Measurements from ENCODE around the gene TLCD3B. TPM values are rescaled to one million over a fixed set of nuclear protein-coding genes. Genes with fewer than 3 reads are reported as not detected.
"Not testable (repeated sequence)": the region's sequence is repeated elsewhere in the genome, so short reads cannot be mapped to it uniquely, and the experiment has no call there.

Gene TLCD3B
- total and polyA plus RNA-seq, 2 of the 4 experiments (the other 2 are of a cell fraction): 0.19 TPM; not detected in 1

- H3K23ac ChIP-seq (ENCODE audit: low read depth, low read length); CTCF ChIA-PET; H3K36me3 ChIP-seq (ENCODE audit: control insufficient read depth, insufficient read depth, low read length); DNase-seq; ATAC-seq (ENCODE audit: low read depth); dilution Hi-C loops (cut with HindIII; ENCODE audit: low sequenced_read_pairs, unreplicated experiment); H2AK9ac ChIP-seq (replicated peaks; ENCODE audit: low read depth, low read length, poor library complexity); H4K5ac ChIP-seq (ENCODE audit: low read depth, low read length); H3K79me1 ChIP-seq (ENCODE audit: low read depth in 1 of 2, low read length in 2 of 2); in situ Hi-C loops (cut with MboI; ENCODE audit: low sequenced_read_pairs); H3K9me1 ChIP-seq (ENCODE audit: insufficient read depth, low read length); H2BK15ac ChIP-seq (ENCODE audit: low read depth, low read length); H3K4me1 ChIP-seq (ENCODE audit: control insufficient read depth, insufficient read depth, low read length); H4K91ac ChIP-seq (ENCODE audit: insufficient read depth, low read depth, low read length); H2BK20ac ChIP-seq (ENCODE audit: low read depth, low read length); H2BK5ac ChIP-seq (ENCODE audit: low read depth, low read length, poor library complexity, severe bottlenecking); H3K9me3 ChIP-seq (ENCODE audit: control insufficient read depth, insufficient read depth, low read length); H2AK5ac ChIP-seq (ENCODE audit: low read depth, low read length); H3K4me3 ChIP-seq (ENCODE audit: insufficient read depth, low read depth, low read length); H3K9ac ChIP-seq (ENCODE audit: low read depth, low read length); H3K27ac ChIP-seq (ENCODE audit: insufficient read depth, low read length); H3K56ac ChIP-seq (ENCODE audit: extremely low read depth, insufficient read depth, low read length); H2BK120ac ChIP-seq (ENCODE audit: low read depth, low read length); H3K4me2 ChIP-seq (ENCODE audit: low read depth, low read length); H3K14ac ChIP-seq (replicated peaks; ENCODE audit: low read depth, low read length); H3K18ac ChIP-seq (ENCODE audit: low read depth, low read length); H2AFZ ChIP-seq (replicated peaks; ENCODE audit: low read length, poor library complexity); H4K20me1 ChIP-seq (ENCODE audit: insufficient read depth, low read length); H3K4ac ChIP-seq (ENCODE audit: low read depth, low read length); intact Hi-C loops (cut with micrococcal nuclease); H4K8ac ChIP-seq (ENCODE audit: low read depth in 2 of 2, low read length in 2 of 2); BruUV-seq (replicated peaks); H3K27me3 ChIP-seq (ENCODE audit: control insufficient read depth, insufficient read depth, low read length): not testable (repeated sequence)
- WGBS, 2 experiments (ENCODE audit: extremely low coverage in 2 of 2, insufficient read length in 1 of 2): no CpG with 5 or more reads among the region's 4 CpGs
- POLR2A ChIA-PET (ENCODE audit: unreplicated experiment): interaction anchor here (0.6 kb wide), 1 partner anchor 14 kb away, joined by 5 read pairs; no protein-coding TSS in a partner anchor
Observed at GRCh38 chr16:30017937-30018336, 13.1 kb downstream of the TLCD3B start.
